ENCODE results near the gene PDE3A. TPM values are rescaled to one million over a fixed set of nuclear protein-coding genes. Genes with fewer than 3 reads are reported as not detected.

Gene PDE3A
- total RNA-seq, 1 experiment from 2014 or later, result 2.8 TPM

- ChIA-PET CTCF (no interaction called here), POLR2A (no interaction called here)
- Mint-ChIP-seq H3K27me3 (ENCODE audit: low read depth) (no peaks in the 10 kb centered on the region; the same call in 1 of the 2 replicates), H3K27ac (no peak overlapping the region), H3K4me1 (peaks cover 50% of the 10 kb centered on the region), H3K36me3 (no peaks in the 10 kb centered on the region), H3K4me3 (no peak overlapping the region), H3K9me3 (no peaks in the 10 kb centered on the region)
- no peak for ATAC-seq
- DNase-seq (ENCODE audit: low spot score), result no peak
- TF ChIP-seq ZNF416 (CRISPR knock-in tag; IDR thresholded peaks at IDR 0.05), result no peak
- TF ChIP-seq, protein P1, sequence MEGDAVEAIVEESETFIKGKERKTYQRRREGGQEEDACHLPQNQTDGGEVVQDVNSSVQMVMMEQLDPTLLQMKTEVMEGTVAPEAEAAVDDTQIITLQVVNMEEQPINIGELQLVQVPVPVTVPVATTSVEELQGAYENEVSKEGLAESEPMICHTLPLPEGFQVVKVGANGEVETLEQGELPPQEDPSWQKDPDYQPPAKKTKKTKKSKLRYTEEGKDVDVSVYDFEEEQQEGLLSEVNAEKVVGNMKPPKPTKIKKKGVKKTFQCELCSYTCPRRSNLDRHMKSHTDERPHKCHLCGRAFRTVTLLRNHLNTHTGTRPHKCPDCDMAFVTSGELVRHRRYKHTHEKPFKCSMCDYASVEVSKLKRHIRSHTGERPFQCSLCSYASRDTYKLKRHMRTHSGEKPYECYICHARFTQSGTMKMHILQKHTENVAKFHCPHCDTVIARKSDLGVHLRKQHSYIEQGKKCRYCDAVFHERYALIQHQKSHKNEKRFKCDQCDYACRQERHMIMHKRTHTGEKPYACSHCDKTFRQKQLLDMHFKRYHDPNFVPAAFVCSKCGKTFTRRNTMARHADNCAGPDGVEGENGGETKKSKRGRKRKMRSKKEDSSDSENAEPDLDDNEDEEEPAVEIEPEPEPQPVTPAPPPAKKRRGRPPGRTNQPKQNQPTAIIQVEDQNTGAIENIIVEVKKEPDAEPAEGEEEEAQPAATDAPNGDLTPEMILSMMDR (IDR thresholded peaks at IDR 0.05), result no peak
- TF ChIP-seq SP1 (CRISPR knock-in tag; conservative IDR thresholded peaks at IDR 0.05), result no peak
- no peak for TF ChIP-seq AR (CRISPR knock-in tag; IDR thresholded peaks at IDR 0.05)
- no peak for TF ChIP-seq AFF4 (CRISPR knock-in tag; IDR thresholded peaks at IDR 0.05; ENCODE audit: borderline replicate concordance)
- TF ChIP-seq, protein P2, sequence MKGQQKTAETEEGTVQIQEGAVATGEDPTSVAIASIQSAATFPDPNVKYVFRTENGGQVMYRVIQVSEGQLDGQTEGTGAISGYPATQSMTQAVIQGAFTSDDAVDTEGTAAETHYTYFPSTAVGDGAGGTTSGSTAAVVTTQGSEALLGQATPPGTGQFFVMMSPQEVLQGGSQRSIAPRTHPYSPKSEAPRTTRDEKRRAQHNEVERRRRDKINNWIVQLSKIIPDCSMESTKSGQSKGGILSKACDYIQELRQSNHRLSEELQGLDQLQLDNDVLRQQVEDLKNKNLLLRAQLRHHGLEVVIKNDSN (CRISPR knock-in tag; IDR thresholded peaks at IDR 0.05), result no peak
Measured at GRCh38 chr12:20445687-20446086, 77.3 kb downstream of the PDE3A start.

DNA sequence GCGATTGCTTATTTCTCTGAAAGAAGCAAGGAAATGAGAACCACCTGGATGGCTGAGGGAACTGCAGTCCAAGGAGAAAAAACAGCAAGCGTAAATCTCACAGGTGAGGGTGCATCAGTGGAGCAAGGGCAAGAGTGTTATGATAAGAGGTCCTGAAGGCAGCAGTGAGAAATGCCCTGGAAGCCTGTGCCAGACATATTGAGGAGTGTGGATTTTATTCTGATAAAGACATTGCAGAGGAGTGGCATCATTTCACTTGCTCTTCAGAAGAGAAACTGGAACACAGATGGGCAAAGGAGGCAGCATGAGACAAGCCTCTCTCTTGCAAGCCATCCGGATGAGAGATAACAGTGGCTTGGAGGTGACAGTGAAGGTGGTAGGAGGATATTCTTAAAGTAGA, 78.5 kb downstream of the PDE3A start:
- H3K36me3 Mint-ChIP-seq, result no peaks in the 10 kb centered on the region
- no peaks in the 10 kb centered on the region; the same call in 1 of the 2 replicates for H3K27me3 Mint-ChIP-seq (ENCODE audit: low read depth)
- no peak for DNase-seq (ENCODE audit: low spot score)
- CTCF ChIA-PET, result no interaction called here
- peaks cover 50% of the 10 kb centered on the region for H3K4me1 Mint-ChIP-seq
- no peak overlapping the region for H3K4me3 Mint-ChIP-seq
- POLR2A ChIA-PET, result no interaction called here
- ATAC-seq, result no peak
- no peaks in the 10 kb centered on the region for H3K9me3 Mint-ChIP-seq
- no peak overlapping the region for H3K27ac Mint-ChIP-seq
- TF ChIP-seq, protein P3, sequence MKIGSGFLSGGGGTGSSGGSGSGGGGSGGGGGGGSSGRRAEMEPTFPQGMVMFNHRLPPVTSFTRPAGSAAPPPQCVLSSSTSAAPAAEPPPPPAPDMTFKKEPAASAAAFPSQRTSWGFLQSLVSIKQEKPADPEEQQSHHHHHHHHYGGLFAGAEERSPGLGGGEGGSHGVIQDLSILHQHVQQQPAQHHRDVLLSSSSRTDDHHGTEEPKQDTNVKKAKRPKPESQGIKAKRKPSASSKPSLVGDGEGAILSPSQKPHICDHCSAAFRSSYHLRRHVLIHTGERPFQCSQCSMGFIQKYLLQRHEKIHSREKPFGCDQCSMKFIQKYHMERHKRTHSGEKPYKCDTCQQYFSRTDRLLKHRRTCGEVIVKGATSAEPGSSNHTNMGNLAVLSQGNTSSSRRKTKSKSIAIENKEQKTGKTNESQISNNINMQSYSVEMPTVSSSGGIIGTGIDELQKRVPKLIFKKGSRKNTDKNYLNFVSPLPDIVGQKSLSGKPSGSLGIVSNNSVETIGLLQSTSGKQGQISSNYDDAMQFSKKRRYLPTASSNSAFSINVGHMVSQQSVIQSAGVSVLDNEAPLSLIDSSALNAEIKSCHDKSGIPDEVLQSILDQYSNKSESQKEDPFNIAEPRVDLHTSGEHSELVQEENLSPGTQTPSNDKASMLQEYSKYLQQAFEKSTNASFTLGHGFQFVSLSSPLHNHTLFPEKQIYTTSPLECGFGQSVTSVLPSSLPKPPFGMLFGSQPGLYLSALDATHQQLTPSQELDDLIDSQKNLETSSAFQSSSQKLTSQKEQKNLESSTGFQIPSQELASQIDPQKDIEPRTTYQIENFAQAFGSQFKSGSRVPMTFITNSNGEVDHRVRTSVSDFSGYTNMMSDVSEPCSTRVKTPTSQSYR (CRISPR knock-in tag; IDR thresholded peaks at IDR 0.05), result no peak
- TF ChIP-seq IRF2 (CRISPR knock-in tag; IDR thresholded peaks at IDR 0.05; ENCODE audit: borderline replicate concordance, low read depth) (no peak), HMGXB4 (CRISPR knock-in tag; IDR thresholded peaks at IDR 0.05) (no peak), NR1H2 (CRISPR knock-in tag; IDR thresholded peaks at IDR 0.05) (no peak), STAT6 (CRISPR knock-in tag; conservative IDR thresholded peaks at IDR 0.05; ENCODE audit: low read depth) (no peak), RELA (CRISPR knock-in tag; IDR thresholded peaks at IDR 0.05; ENCODE audit: borderline replicate concordance) (no peak), GABPB1 (CRISPR knock-in tag; IDR thresholded peaks at IDR 0.05) (no peak), ZBTB21 (CRISPR knock-in tag; IDR thresholded peaks at IDR 0.05; ENCODE audit: borderline replicate concordance) (no peak), TP53 (CRISPR knock-in tag; IDR thresholded peaks at IDR 0.05) (no peak), USF2 (CRISPR knock-in tag; IDR thresholded peaks at IDR 0.05) (no peak)
- TF ChIP-seq, protein P2 (CRISPR knock-in tag; IDR thresholded peaks at IDR 0.05), result no peak
